ENCODE data around the gene FBN1.
A peak's percentile ranks its signal among the peaks of the same experiment; 100 is the strongest.

Gene FBN1

DNA sequence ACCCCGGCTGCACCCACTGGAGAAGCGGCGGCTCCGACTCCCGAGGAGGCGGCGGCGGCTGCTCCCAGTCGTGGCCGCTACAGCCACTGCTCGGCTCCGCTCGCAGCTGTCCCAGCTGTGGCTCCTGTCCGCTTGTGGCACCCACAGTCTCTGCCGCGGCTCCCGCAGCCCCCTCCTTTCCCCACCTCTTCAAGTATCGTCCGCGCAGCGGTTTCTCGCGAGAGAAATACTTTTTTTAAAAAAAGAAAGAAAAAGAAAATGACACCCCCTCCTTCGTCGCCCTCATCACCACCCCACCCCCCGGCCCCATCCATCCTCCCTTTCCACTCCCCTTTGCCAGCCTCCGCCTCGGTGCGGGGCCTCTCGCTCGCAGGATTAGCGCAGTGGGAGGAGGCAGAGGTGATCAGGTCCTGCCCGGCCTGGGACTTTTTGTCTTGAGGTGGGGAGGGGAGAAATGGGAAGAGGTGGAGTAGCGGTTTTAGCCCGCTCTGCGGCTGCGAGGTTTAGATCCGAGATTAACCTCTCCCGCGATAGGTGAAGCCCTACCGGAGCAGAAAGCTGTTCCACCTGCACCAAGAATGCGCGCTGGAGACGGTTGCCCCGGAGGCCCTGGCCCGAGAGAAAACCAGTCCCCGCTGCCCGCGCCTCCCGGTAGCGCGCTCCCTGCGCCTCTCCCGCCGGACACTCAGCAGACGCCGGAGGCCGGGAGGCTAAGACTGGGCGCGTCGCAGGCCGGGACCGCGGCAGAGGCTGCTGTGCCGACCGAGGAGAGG, at the start of gene FBN1:
FBN1 (minus strand) TSS at position 152 of the 773 bp plus-strand sequence. CDS start 940 bp downstream, outside the sequence.
- DNase-seq (ENCODE audit: low read depth, low spot score) = peak; percentile 63

DNA sequence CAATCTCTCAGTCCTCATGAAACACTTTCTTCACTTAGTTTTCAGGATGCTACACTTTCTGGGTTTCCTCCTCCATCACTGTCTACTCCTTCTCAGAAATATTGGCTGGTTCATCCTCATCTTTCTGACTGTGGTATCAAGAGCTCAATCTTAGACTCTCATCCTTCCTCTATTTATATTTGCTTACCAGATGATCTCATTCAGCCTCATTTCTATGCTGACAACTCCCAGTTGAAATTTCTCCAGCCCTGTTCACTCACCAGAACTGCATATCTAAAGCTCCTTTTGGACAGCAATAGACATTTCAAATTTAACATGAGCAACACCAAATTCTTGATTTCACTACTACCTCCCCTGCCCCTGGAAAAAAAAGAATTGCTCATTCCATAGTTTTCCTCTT, 48.0 kb upstream of the FBN1 start:
- no peak for DNase-seq (ENCODE audit: low read depth, low spot score)

GRCh38 chr15:48688493-48688892, 43.0 kb upstream of the FBN1 start:
- no peak for DNase-seq (ENCODE audit: low read depth, low spot score)

GRCh38 chr15:48683991-48684765, 38.7 kb upstream of the FBN1 start:
- no peak for DNase-seq (ENCODE audit: low read depth, low spot score)

DNA sequence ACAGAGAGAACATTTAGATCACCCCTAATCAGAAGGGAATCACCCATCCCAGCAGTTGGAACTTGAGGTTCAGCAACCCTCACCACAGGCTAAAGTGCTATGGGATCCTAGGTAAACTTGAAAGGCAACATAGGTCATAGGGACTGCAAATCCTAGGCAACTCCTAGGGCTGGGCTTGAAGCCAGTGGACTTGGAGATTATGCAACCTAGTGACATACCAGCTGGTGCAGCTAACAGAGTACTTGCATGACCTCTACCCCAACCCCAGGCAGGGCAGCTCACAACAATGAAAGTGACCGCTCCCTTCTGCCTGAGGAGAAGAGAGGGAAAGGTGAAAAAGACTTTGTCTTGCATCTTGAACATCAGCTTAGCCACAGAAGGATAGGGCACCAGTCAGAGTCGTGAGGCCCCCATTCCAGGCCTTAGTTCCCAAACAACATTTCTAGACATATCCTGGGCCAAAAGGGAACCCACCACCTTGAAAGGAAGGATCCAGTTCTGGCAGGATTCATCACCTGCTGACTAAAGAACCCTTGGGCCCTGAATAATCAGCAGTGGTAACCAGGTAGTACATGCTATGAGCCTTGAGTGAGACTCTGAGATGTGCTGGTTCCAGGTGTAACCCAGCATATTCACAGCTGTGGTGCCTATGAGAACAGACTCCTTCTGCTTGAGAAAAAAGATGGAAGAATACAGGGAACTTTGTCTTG, 37.6 kb upstream of the FBN1 start:
- no peak for DNase-seq (ENCODE audit: low read depth, low spot score)

GRCh38 chr15:48681353-48681752, 35.8 kb upstream of the FBN1 start:
- no peak for DNase-seq (ENCODE audit: low read depth, low spot score)

DNA sequence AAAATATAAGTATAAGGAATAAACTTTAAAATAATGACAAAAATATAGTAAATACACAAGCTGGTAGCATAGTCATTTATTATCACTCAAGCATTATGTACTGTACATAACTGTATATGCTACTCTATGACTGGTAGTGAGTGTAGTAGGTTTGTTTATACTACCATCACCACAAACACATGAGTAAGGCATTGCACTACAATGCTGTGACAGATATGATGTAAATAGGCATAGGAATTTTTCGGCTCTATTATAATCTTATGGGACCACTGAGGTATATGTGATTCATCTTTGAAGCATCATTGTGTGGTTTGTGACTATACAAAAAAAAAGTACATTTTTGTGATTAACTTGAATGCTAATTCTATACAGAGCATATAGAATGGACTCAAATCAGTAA, 35.3 kb upstream of the FBN1 start:
- DNase-seq (ENCODE audit: low read depth, low spot score) = no peak

DNA sequence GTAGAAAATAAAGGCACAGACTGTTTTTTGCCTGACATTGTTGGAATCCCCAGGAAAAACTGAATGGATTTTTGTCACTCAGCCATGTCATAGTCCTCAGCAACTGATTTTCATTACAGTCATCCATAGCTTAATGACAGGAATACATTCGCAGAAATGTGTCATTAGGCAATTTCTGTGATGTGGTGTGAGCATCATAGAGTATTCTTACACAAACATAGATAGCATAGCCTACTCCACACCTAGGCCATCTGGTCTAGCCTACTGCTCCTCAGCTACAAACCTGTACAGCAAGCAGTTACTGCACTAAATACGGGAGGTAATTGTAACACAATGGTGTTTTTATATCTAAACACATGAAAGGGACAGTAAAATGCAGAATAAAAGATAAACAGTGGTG, 34.4 kb upstream of the FBN1 start:
- no peak for DNase-seq (ENCODE audit: low read depth, low spot score)

- no peak for DNase-seq (ENCODE audit: low read depth, low spot score)
These were observed 33.3 kb upstream of the FBN1 start for GRCh38 chr15:48678851-48679250.

GRCh38 chr15:48677821-48678220, 32.3 kb upstream of the FBN1 start:
- DNase-seq (ENCODE audit: low read depth, low spot score) = no peak

GRCh38 chr15:48675436-48675835, 29.9 kb upstream of the FBN1 start:
- no peak for DNase-seq (ENCODE audit: low read depth, low spot score)

- no peak for DNase-seq (ENCODE audit: low read depth, low spot score)
These were observed 29.4 kb upstream of the FBN1 start for GRCh38 chr15:48674876-48675275.

DNA sequence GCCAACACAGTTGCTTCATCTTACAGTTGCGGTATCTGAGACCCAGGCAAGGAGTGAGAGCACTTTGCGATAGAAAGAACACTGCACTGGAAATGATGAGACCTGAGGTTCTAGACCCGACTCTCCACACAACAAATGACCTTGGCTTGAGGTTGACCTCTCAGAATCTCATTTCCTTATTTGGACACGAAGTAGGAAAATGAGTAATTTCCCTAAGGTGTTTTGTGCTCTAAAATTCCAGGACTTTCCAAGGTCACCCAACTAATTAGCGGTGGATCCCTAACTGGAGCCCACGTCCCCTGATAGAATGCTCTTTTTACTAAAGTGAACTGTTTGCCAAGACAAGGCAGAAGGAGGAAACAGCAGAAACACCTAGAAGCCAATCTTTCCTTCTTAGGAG, 26.7 kb upstream of the FBN1 start:
- no peak for DNase-seq (ENCODE audit: low read depth, low spot score)

DNA sequence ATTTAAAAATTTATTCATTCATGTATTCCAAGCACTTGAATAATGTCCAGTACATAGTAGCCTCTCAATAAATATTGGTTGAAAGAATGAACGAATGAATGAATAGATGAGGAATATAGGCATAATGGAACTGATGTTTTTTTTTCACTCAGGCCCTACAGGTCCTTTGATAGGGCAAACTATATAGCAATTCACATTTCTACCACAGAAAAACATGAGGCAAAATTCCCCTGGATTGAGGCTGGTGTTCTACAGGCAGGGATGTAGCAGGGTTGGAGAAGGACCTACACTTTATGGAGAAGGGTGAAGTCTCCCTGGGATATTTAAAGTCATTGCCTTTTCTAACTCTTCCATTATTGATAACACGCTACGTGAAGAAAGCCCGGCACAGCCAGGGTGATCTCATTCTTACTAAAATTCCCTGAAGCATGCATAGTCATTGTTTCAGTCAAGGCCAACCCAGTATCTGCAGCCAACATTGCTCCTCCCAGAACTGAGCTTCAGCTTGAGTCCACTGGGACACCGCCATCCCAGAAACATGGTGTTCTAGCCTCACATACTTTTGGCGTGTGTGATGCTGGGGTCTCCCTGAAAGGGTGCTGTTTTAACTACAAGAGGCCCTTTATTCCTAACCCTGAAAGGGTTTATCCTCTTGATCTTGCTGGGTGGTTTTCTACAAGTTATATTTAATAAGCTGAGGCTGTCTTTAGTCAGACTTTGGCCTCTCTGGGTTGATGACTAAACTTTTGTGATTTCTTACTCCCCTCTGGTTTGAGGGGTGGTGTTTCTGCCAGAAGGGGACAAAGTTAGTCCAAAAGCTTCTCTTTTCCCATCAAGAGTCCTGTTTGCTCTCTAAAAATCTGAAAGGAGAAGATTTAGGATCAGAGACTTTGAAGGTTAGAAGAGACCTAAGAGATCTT, 25.9 kb upstream of the FBN1 start:
- DNase-seq (ENCODE audit: low read depth, low spot score) = no peak

GRCh38 chr15:48667701-48668100, 22.2 kb upstream of the FBN1 start:
- no peak for DNase-seq (ENCODE audit: low read depth, low spot score)

- no peak for DNase-seq (ENCODE audit: low read depth, low spot score)
These were observed 18.9 kb upstream of the FBN1 start for GRCh38 chr15:48664436-48664835.

DNA sequence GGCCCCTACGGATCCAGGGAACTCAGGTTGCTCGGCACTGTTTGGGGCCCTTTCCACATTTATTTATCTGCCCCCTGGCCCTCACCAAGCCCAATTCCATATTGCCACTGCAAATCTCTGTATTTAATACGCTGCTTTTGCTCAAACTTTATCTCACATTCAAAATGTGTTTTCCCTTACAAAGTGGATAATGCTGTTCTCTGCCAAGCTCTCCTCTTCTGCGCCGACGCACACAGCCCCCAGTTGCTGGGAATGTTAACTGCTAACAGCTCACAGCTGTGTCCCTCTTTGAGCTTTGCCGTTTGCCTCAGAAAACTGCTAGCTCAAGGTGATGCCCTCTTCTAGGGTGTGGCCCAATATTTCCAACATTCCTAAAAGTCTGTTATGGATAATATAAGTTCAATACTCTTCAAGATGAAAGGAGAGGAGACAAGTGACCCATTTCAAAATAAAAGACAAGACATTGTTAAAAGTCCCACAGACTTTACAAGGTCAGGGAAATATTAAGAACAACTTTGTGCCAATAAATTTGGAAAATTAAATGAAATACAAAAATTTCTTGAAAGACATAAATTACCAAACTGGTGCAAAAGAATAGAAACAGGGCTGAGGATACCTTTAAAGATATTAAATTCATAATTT, 12.6 kb upstream of the FBN1 start:
- DNase-seq (ENCODE audit: low read depth, low spot score) = no peak

- no peak for DNase-seq (ENCODE audit: low read depth, low spot score)
These were observed 9.3 kb upstream of the FBN1 start for GRCh38 chr15:48654801-48655200.

DNA sequence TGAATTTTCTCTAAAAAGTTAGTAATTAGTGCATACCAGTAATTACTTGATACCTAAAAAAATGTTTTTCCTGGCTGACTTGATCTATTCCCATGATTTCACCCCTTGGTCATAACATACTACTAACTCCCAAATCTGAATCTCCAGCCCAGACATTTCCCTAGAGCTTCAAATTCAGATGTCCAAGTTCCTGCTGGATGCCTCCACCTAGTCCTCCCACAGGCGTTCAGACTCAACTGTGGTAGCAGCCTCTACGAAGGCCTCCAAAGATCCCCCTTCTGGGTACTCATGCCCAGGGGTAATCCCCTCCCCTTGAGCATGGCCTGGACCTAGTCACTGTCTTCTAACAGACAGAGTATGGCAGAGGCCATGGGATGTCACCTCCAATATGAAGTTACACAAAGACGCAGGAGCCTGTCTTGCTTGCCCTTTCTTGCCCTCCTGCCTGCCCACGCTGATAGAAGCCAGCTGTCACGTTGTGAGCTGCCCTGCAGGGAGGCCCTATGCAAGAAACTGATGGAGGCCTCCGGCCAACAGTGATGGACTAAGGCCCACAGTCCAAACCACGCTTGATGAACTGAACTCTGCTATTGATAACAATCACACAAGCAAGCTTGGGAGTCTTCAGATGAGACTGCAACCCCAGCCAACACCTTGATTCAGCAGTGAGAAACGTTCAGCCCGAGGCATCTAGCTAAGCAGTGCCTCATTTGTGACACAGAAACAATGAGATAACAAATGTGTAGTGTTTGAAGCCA, 8.6 kb upstream of the FBN1 start:
- DNase-seq (ENCODE audit: low read depth, low spot score) = no peak

GRCh38 chr15:48653216-48653615, 7.7 kb upstream of the FBN1 start:
- DNase-seq (ENCODE audit: low read depth, low spot score) = no peak
